ENCODE data around the gene MYL9. TPM values are rescaled to one million over a fixed set of nuclear protein-coding genes. Genes with fewer than 3 reads are reported as not detected.

MYL9 gene
- total RNA-seq: 11.3 and 23.1 TPM in 2 replicates

DNA sequence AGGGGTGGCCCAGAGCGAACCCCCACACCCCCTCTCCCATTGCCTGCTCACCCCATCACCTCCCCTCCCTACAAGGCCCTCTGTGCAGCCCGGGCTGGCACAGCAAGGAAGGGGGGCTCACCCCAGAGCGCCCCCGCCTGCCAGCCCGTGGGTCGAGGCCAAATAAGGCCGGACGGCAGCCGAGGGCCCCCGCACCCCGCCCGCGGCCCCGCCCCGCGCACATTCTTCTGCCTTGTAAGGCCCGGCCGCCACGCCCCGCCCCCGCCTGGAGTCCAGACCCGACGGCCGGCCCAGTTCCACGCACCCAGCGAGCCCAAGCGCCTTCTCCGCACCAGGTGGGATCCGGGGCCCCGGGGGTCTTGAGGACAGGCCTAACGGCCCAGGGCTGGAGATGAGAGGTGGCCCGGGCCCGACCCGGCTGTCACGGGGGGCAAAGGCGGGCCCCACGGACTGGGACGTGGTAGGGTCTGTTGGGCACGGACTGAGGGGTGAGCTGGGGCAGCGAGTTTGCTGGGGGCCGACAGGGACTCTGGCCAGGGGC lies at the start of gene MYL9:
Gene MYL9 (plus strand): TSS at position 293 of the 541 bp plus-strand sequence. CDS start 3,366 bp downstream, outside the sequence.

DNA sequence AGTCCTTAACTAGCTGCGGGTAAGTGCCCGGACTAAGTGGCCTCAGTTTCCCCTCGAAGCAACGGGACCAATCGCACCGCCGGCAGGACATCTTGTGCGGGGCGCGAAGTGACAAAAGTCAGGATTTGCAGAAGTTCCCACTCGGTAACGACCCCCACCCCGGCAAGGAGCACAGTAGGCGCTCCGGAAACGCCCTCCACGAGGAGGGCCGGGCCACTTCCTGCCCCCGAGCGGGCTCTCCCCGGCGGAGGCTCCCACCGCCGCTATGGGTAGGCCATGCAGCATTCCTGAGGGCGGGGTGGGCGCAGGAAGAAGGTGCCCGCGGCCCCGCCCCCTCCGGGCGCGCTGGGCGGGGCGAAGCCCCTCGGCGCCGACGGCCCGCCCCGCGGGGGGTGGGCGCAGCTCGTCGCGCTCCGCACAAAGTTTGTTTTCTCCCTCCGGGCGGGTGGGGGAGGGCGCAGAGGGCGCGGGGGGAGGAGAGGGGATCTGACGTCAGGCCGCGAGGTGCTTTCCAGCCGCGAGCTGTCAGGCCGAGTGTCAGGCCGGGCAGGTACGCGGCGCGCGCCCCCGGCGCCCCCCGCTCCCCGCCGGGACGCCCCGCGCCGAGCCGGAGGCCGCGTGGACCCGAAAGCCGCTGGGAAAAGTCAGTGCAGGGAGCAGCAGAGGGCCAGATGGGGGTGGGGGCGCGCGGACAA lies 31.9 kb downstream of the MYL9 start, which contains the start of gene TGIF2:
Gene TGIF2 (plus strand): TSS at position 495 of the 695 bp plus-strand sequence. CDS start 5,178 bp downstream, outside the sequence.

Small RNAs within 50 kb of the gene (small RNA-seq; reads per million reads assigned to genes)
- gene RF00017: not detected

Other genes starting within 250 kb of the MYL9 start
- 14.0 and 18.6 TPM in 2 replicates for gene DLGAP4, start 235.2 kb upstream of the MYL9 start, total RNA-seq
- 4.4 and 5.5 TPM in 2 replicates for gene TGIF2, start 32.1 kb downstream of the MYL9 start, total RNA-seq
- 53.6 and 61.8 TPM in 2 replicates for gene RAB5IF, start 64.3 kb downstream of the MYL9 start, total RNA-seq
- gene SLA2, start 104.7 kb downstream of the MYL9 start, total RNA-seq: not detected in 2 replicates
- 15.1 and 19.7 TPM in 2 replicates for gene NDRG3, start 204.6 kb downstream of the MYL9 start, total RNA-seq
- 12.5 and 22.5 TPM in 2 replicates for gene DSN1, start 232.2 kb downstream of the MYL9 start, total RNA-seq